ENCODE measurements around the gene ACP3.

- TF ChIP-seq POLR2AphosphoS5 (IDR thresholded peaks at IDR 0.05; ENCODE audit: control insufficient read depth, insufficient read depth, low read depth, low read length) (no peak), GABPA (tag; conservative IDR thresholded peaks at IDR 0.05; ENCODE audit: low read depth) (no peak), CTCF (IDR thresholded peaks at IDR 0.05 in 2 of 3, conservative IDR thresholded peaks at IDR 0.05 in 1 of 3; ENCODE audit: insufficient read depth in 2 of 3, low read depth in 1 of 3, low read length in 3 of 3) (peak; percentile 54 to 73 (median 58)), HDAC2 (IDR thresholded peaks at IDR 0.05) (no peak), FOSL1 (tag; conservative IDR thresholded peaks at IDR 0.05) (no peak), SMAD2 (IDR thresholded peaks at IDR 0.05; ENCODE audit: low read depth, low read length) (no peak), BHLHE40 (IDR thresholded peaks at IDR 0.05; ENCODE audit: low read length) (no peak), RCOR1 (IDR thresholded peaks at IDR 0.05; ENCODE audit: borderline replicate concordance in 1 of 2, low read depth in 2 of 2, low read length in 2 of 2) (no peak), TAF1 (IDR thresholded peaks at IDR 0.05; ENCODE audit: control insufficient read depth, extremely low read depth, insufficient read depth, low read length, severe bottlenecking) (no peak), SAP30 (IDR thresholded peaks at IDR 0.05; ENCODE audit: borderline replicate concordance, insufficient read depth, low read depth, low read length, poor library complexity, severe bottlenecking) (no peak)
Observed at GRCh38 chr3:132343018-132343612, 25.9 kb downstream of the ACP3 start.

All from K562 (cell line).